GM10847 (cell line): ENCODE data around the gene RSL24D1.

Experiments
- POLR2A ChIP-seq: IDR thresholded peaks from 2 replicates; pipeline ENCODE4 v1.6.1; 2011; ENCODE audit not compliant: insufficient read length; ENCODE audit errors: extremely low read depth

RSL24D1 gene

GRCh38 chr15:55168350-55168974 is 28.3 kb downstream of the RSL24D1 start:
- TF ChIP-seq POLR2A = no peak

GRCh38 chr15:55164284-55164683 is 32.5 kb downstream of the RSL24D1 start:
- no peak for TF ChIP-seq POLR2A

- no peak for TF ChIP-seq POLR2A
Observed at GRCh38 chr15:55151631-55152030, 45.1 kb downstream of the RSL24D1 start.

- no peak for TF ChIP-seq POLR2A
Observed at GRCh38 chr15:55133972-55134371, 62.8 kb downstream of the RSL24D1 start.

GRCh38 chr15:55132672-55133071 is 64.1 kb downstream of the RSL24D1 start:
- TF ChIP-seq POLR2A = no peak
